Dermis blood vessel endothelial cell (primary cell): ENCODE measurements around the gene SMIM17. TPM values are rescaled to one million over a fixed set of nuclear protein-coding genes. Genes with fewer than 3 reads are reported as not detected.

ENCODE experiments used
- total RNA-seq: library from RNA; depleted of rRNA; stranded (reverse); fragments of >200 nt; gene quantifications from 2 replicates; pipeline ENCODE4 v1.2.3, GENCODE V29; 2014

SMIM17 gene
- total RNA-seq, 1 donor from 2014 or later: 0.17 TPM

Other genes starting within 250 kb of the SMIM17 start
- gene ZNF582, start 249.6 kb upstream of the SMIM17 start, total RNA-seq: 2.2 and 2.5 TPM in 2 replicates
- 4.0 and 6.6 TPM in 2 replicates for gene ZNF583, start 238.8 kb upstream of the SMIM17 start, total RNA-seq
- 2.7 and 3.1 TPM in 2 replicates for gene ZNF667, start 165.8 kb upstream of the SMIM17 start, total RNA-seq
- gene ZNF471, start 135.3 kb upstream of the SMIM17 start, total RNA-seq: 2.4 and 3.2 TPM in 2 replicates
- 8.0 and 8.1 TPM in 2 replicates for gene ZFP28, start 104.2 kb upstream of the SMIM17 start, total RNA-seq
- 4.1 and 5.2 TPM in 2 replicates for gene ZNF470, start 75.7 kb upstream of the SMIM17 start, total RNA-seq
- gene ZNF71, start 47.9 kb upstream of the SMIM17 start, total RNA-seq: 14.7 and 19.1 TPM in 2 replicates
- gene ZNF835, start 28.6 kb downstream of the SMIM17 start, total RNA-seq: 0.65 and 0.68 TPM in 2 replicates
- gene PEG3, start 197.6 kb downstream of the SMIM17 start, total RNA-seq: 0.68 and 2.2 TPM in 2 replicates
- gene ZIM2, start 197.6 kb downstream of the SMIM17 start, total RNA-seq: not detected in 2 replicates